ENCODE data around the gene PLEKHO2.

DNA sequence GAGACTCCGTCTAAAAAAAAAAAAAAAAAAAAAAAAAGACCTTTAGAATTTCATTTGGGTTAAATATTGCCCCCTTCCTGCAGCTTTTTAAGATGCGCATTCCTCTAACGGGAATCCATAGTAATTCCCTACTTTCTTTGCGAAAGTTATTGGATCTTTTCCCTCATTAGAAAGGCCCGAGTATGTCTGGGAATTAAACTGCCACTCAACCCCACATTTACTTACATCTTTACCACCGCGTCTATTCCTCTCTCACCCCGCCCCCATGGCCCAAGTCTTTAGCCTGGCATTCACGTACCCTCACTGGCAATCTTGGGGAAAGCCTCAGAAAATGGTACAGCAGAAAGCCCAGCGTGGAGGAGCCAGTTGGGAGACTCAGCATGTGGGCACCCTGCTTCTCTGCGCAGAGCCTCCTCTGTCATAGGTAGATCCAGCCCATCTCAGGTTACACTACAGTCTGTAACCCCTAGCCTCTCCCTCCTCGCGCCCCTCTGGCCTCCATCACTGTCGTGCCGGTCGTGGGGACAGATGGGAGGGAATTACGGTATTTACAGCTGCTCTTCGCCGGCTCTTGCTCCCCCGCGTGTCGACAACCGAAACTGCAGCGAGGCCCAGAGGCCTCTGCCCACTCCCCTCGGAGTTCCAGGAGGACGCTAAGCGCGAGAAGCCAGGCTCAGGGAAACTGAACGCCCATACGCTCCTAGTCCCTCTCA is 63.6 kb downstream of the PLEKHO2 start:
- TF ChIP-seq EZH2 (IDR thresholded peaks at IDR 0.05; ENCODE audit: low read depth) = no peak
- TF ChIP-seq, protein P1, sequence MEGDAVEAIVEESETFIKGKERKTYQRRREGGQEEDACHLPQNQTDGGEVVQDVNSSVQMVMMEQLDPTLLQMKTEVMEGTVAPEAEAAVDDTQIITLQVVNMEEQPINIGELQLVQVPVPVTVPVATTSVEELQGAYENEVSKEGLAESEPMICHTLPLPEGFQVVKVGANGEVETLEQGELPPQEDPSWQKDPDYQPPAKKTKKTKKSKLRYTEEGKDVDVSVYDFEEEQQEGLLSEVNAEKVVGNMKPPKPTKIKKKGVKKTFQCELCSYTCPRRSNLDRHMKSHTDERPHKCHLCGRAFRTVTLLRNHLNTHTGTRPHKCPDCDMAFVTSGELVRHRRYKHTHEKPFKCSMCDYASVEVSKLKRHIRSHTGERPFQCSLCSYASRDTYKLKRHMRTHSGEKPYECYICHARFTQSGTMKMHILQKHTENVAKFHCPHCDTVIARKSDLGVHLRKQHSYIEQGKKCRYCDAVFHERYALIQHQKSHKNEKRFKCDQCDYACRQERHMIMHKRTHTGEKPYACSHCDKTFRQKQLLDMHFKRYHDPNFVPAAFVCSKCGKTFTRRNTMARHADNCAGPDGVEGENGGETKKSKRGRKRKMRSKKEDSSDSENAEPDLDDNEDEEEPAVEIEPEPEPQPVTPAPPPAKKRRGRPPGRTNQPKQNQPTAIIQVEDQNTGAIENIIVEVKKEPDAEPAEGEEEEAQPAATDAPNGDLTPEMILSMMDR (conservative IDR thresholded peaks at IDR 0.05) = peak; percentile 73

Data from PC-9 (cell line).